ENCODE results near the gene PDE4D.

DNA sequence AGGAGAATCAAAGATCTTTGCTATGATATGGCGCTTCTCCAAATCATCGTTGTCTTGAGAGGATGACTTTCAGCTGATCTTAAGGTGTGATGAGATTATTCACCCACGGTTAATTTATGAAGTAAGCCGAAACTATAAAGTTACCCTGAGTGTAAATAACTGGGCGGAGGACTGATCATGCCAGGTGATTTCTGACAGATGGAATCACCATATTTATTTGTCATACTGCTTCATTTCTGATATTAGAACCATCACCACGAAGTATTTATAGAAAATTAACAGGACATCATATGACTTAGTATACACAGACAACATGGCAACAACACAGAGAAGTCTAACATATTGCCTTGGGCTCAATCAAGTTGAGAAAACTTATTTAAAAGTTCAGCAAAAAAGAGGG, 708.8 kb downstream of the PDE4D start:
- TF ChIP-seq POLR2AphosphoS5 (IDR thresholded peaks at IDR 0.05; ENCODE audit: low read depth, low read length) (no peak), TAF1 (IDR thresholded peaks at IDR 0.05; ENCODE audit: borderline replicate concordance, low read depth, low read length) (no peak)
